ENCODE measurements around the gene SNRNP70.
"Not testable (repeated sequence)": the region's sequence is repeated elsewhere in the genome, so short reads cannot be mapped to it uniquely, and the experiment has no call there.

Gene SNRNP70

DNA sequence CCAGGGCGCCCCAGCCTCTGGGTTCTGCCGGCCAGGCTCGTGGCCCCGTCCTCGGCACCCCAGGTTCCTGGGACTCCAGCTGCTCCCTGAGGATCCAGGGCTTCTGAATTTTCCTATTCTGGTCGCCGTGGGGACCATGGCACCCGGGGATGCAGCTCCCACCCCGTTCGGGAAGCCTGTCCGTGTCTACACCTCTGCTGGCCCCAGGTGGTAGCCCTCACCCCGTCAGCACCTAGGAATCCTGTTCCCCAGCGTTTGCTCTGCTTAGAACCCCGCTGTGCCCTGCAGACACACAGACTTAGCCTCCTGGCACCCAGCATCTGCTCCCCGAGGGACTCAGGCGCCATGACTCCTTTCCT, 35.1 kb downstream of the SNRNP70 start:
- DNase-seq (ENCODE audit: low read depth), result no peak
- no peak for TF ChIP-seq CTCF (IDR thresholded peaks at IDR 0.05; ENCODE audit: insufficient read depth, low read depth, low read length, missing control alignments)
- no peak overlapping the region for H3K4me3 ChIP-seq (ENCODE audit: low read length)

DNA sequence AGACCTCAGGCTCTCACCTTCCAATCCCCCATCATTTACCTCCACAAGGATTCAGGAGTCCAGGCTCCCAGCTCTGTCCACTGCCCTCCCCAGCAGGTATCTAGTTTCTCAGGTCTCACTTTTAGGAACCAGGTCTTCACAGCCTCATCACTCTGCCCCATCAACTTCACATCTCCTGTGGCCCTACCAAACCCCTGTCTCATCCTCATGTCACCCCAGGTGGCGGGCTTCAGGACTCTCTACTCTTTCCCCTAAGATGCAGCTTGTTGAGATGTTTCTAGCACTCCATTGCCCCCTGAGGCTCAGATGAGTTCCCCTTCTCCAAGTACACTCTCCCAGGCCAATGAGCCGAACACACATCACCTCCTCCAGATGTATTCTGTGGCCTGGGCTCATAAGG, 35.6 kb downstream of the SNRNP70 start:
- DNase-seq (ENCODE audit: low read depth), result no peak
- no peak overlapping the region for H3K4me3 ChIP-seq (ENCODE audit: low read length)
- no peak for TF ChIP-seq CTCF (IDR thresholded peaks at IDR 0.05; ENCODE audit: insufficient read depth, low read depth, low read length, missing control alignments)

GRCh38 chr19:49121841-49122240, 36.6 kb downstream of the SNRNP70 start:
- not testable (repeated sequence) for H3K4me3 ChIP-seq (ENCODE audit: low read length); DNase-seq (ENCODE audit: low read depth)

GRCh38 chr19:49123285-49123684, 38.0 kb downstream of the SNRNP70 start:
- H3K4me3 ChIP-seq (ENCODE audit: low read length); DNase-seq (ENCODE audit: low read depth): not testable (repeated sequence)

- H3K4me3 ChIP-seq (ENCODE audit: low read length), result no peak overlapping the region
- no peak for TF ChIP-seq CTCF (IDR thresholded peaks at IDR 0.05; ENCODE audit: insufficient read depth, low read depth, low read length, missing control alignments)
- DNase-seq (ENCODE audit: low read depth), result peak; percentile 73
Measured at GRCh38 chr19:49125025-49125731, 39.9 kb downstream of the SNRNP70 start.

GRCh38 chr19:49126575-49126974, 41.3 kb downstream of the SNRNP70 start:
- no peak for TF ChIP-seq CTCF (IDR thresholded peaks at IDR 0.05; ENCODE audit: insufficient read depth, low read depth, low read length, missing control alignments)
- H3K4me3 ChIP-seq (ENCODE audit: low read length), result no peak overlapping the region
- no peak for DNase-seq (ENCODE audit: low read depth)

GRCh38 chr19:49127225-49127624, 42.0 kb downstream of the SNRNP70 start:
- not testable (repeated sequence) for DNase-seq (ENCODE audit: low read depth); H3K4me3 ChIP-seq (ENCODE audit: low read length)

GRCh38 chr19:49127674-49128544, 42.7 kb downstream of the SNRNP70 start:
- peak; percentile 98 for DNase-seq (ENCODE audit: low read depth)
- H3K4me3 ChIP-seq (ENCODE audit: low read length), result peak overlapping the region; percentile 48
- peak; percentile 22 for TF ChIP-seq CTCF (IDR thresholded peaks at IDR 0.05; ENCODE audit: insufficient read depth, low read depth, low read length, missing control alignments)

Measured in epithelial cell of esophagus (primary cell).